GM19193 (cell line): ENCODE measurements around the gene ST3GAL2.
A peak's percentile ranks its signal among the peaks of the same experiment; 100 is the strongest.

Source experiments
- POLR2A ChIP-seq: IDR thresholded peaks from 4 replicates; pipeline ENCODE4 v1.6.1; 2011; ENCODE audit not compliant: insufficient read depth, insufficient read length; ENCODE audit errors: extremely low read depth

The ST3GAL2 gene

GRCh38 chr16:70391881-70392481 is 46.9 kb downstream of the ST3GAL2 start:
- TF ChIP-seq POLR2A = no peak

GRCh38 chr16:70391446-70391845 is 47.5 kb downstream of the ST3GAL2 start:
- no peak for TF ChIP-seq POLR2A

- no peak for TF ChIP-seq POLR2A
Measured at GRCh38 chr16:70390774-70391173, 48.1 kb downstream of the ST3GAL2 start.

GRCh38 chr16:70388006-70388680 is 50.8 kb downstream of the ST3GAL2 start:
- TF ChIP-seq POLR2A = no peak

GRCh38 chr16:70383421-70383960 is 55.4 kb downstream of the ST3GAL2 start:
- TF ChIP-seq POLR2A = no peak

GRCh38 chr16:70381604-70382342 is 57.1 kb downstream of the ST3GAL2 start:
- TF ChIP-seq POLR2A = peak; percentile 29

- TF ChIP-seq POLR2A = peak; percentile 96
Measured at GRCh38 chr16:70380919-70381603, 57.8 kb downstream of the ST3GAL2 start.

GRCh38 chr16:70380248-70380918 is 58.5 kb downstream of the ST3GAL2 start:
- peak; percentile 54 for TF ChIP-seq POLR2A

GRCh38 chr16:70378869-70379493 is 59.9 kb downstream of the ST3GAL2 start:
- TF ChIP-seq POLR2A = no peak

GRCh38 chr16:70377782-70378181 is 61.1 kb downstream of the ST3GAL2 start:
- TF ChIP-seq POLR2A = no peak

- no peak for TF ChIP-seq POLR2A
Measured at GRCh38 chr16:70375636-70376611, 63.0 kb downstream of the ST3GAL2 start.

- TF ChIP-seq POLR2A = no peak
Measured at GRCh38 chr16:70374213-70374612, 64.7 kb downstream of the ST3GAL2 start.
